ENCODE results near the gene BRME1. TPM values are rescaled to one million over a fixed set of nuclear protein-coding genes. Genes with fewer than 3 reads are reported as not detected.
A peak's percentile ranks its signal among the peaks of the same experiment; 100 is the strongest.

BRME1 gene
- total RNA-seq, 4 donors from 2014 or later: 7.4 to 73.1 (median 41.2) TPM

GRCh38 chr19:13844130-13844631 lies 61.7 kb downstream of the BRME1 start:
- no peaks in the 10 kb centered on the region for H3K27me3 ChIP-seq
- TF ChIP-seq POLR2A (IDR thresholded peaks at IDR 0.05): no peak
- no peak for TF ChIP-seq CTCF (IDR thresholded peaks at IDR 0.05)
- H3K27ac ChIP-seq: peak overlapping the region; percentile 97 to 99 (median 98)
- H3K4me3 ChIP-seq: no peak overlapping the region
- peaks cover 7 to 65% (median 37%) of the 10 kb centered on the region in 4 donors for H3K4me1 ChIP-seq
- no peaks in the 10 kb centered on the region for H3K9me3 ChIP-seq
- no peaks in the 10 kb centered on the region for H3K36me3 ChIP-seq
- DNase-seq: no peak

GRCh38 chr19:13843104-13843921 lies 62.6 kb downstream of the BRME1 start:
- H3K4me3 ChIP-seq: peak overlapping the region; percentile 91 to 98 (median 92)
- no peaks in the 10 kb centered on the region for H3K9me3 ChIP-seq
- peaks cover 7 to 66% (median 39%) of the 10 kb centered on the region in 4 donors for H3K4me1 ChIP-seq
- no peaks in the 10 kb centered on the region for H3K27me3 ChIP-seq
- H3K27ac ChIP-seq: peak overlapping the region; percentile 97 to 99 (median 98)
- DNase-seq: peak in 2 of 3 donors; percentile 70 to 71
- no peaks in the 10 kb centered on the region for H3K36me3 ChIP-seq
- no peak for TF ChIP-seq CTCF (IDR thresholded peaks at IDR 0.05)
- TF ChIP-seq POLR2A (IDR thresholded peaks at IDR 0.05): no peak

- Histone ChIP-seq H3K4me1 (peaks cover 7 to 68% (median 37%) of the 10 kb centered on the region in 4 donors), H3K9me3 (no peaks in the 10 kb centered on the region), H3K36me3 (no peaks in the 10 kb centered on the region), H3K4me3 (peak overlapping the region; percentile 91 to 98 (median 92)), H3K27me3 (no peaks in the 10 kb centered on the region), H3K27ac (peak overlapping the region; percentile 97 to 99 (median 98))
- TF ChIP-seq CTCF (IDR thresholded peaks at IDR 0.05): peak in 2 of 6 experiments; percentile 6 to 18
- peak; percentile 61 to 93 for TF ChIP-seq POLR2A (IDR thresholded peaks at IDR 0.05)
- DNase-seq: peak; percentile 82 to 93 (median 88)
Observed at GRCh38 chr19:13842291-13843103, 63.4 kb downstream of the BRME1 start.

- H3K27me3 ChIP-seq: no peaks in the 10 kb centered on the region
- H3K9me3 ChIP-seq: no peaks in the 10 kb centered on the region
- H3K36me3 ChIP-seq: peaks cover 0 to 4% (median 0%) of the 10 kb centered on the region in 3 donors
- H3K27ac ChIP-seq: peak overlapping the region; percentile 97 to 99 (median 98)
- H3K4me3 ChIP-seq: peak overlapping the region; percentile 91 to 98 (median 92)
- peaks cover 7 to 69% (median 38%) of the 10 kb centered on the region in 4 donors for H3K4me1 ChIP-seq
- no peak for TF ChIP-seq POLR2A (IDR thresholded peaks at IDR 0.05)
- no peak for TF ChIP-seq CTCF (IDR thresholded peaks at IDR 0.05)
- no peak for DNase-seq
Observed at GRCh38 chr19:13841962-13842290, 64.0 kb downstream of the BRME1 start.

GRCh38 chr19:13841086-13841961 lies 64.6 kb downstream of the BRME1 start:
- DNase-seq: peak in 2 of 3 donors; percentile 87 to 88
- H3K36me3 ChIP-seq: peaks cover 0 to 9% (median 0%) of the 10 kb centered on the region in 3 donors
- H3K4me1 ChIP-seq: peaks cover 3 to 69% (median 35%) of the 10 kb centered on the region in 4 donors
- no peaks in the 10 kb centered on the region for H3K27me3 ChIP-seq
- no peak for TF ChIP-seq CTCF (IDR thresholded peaks at IDR 0.05)
- peak; percentile 73 to 77 for TF ChIP-seq POLR2A (IDR thresholded peaks at IDR 0.05)
- peak overlapping the region; percentile 97 to 99 (median 98) for H3K27ac ChIP-seq
- no peaks in the 10 kb centered on the region for H3K9me3 ChIP-seq
- H3K4me3 ChIP-seq: peak overlapping the region; percentile 91 to 98 (median 92)

Data from Peyer's patch (tissue), 4 donors.